Esophagus squamous epithelium (tissue), 4 donors: ENCODE data around the gene SGCE.

ENCODE experiments used
- CTCF ChIP-seq, 6 experiments: fragments of 450-650 bp in 4 of 6; fragments of 200-600 bp in 2 of 6; sonication (generic) in 2 of 6; IDR thresholded peaks; one replicate each; pipeline ENCODE4 v1.5.1; 2016 to 2019; ENCODE audit warnings: antibody characterized with exemption in 6 of 6, mild to moderate bottlenecking in 4 of 6, moderate library complexity in 4 of 6
- POLR2A ChIP-seq, 4 donors: fragments of 450-650 bp; IDR thresholded peaks; one replicate each; pipeline ENCODE4 v1.6.1; 2017; ENCODE audit warnings: antibody characterized with exemption in 4 of 4, mild to moderate bottlenecking in 4 of 4, moderate library complexity in 3 of 4

GRCh38 chr7:94633014-94633341 is 23.0 kb downstream of the SGCE start:
- TF ChIP-seq CTCF (IDR thresholded peaks at IDR 0.05), result no peak
- TF ChIP-seq POLR2A (IDR thresholded peaks at IDR 0.05), result no peak
